ENCODE data around the gene CFAP410.

- no peak for TF ChIP-seq POLR2A (IDR thresholded peaks at IDR 0.05)
- TF ChIP-seq, protein P1, sequence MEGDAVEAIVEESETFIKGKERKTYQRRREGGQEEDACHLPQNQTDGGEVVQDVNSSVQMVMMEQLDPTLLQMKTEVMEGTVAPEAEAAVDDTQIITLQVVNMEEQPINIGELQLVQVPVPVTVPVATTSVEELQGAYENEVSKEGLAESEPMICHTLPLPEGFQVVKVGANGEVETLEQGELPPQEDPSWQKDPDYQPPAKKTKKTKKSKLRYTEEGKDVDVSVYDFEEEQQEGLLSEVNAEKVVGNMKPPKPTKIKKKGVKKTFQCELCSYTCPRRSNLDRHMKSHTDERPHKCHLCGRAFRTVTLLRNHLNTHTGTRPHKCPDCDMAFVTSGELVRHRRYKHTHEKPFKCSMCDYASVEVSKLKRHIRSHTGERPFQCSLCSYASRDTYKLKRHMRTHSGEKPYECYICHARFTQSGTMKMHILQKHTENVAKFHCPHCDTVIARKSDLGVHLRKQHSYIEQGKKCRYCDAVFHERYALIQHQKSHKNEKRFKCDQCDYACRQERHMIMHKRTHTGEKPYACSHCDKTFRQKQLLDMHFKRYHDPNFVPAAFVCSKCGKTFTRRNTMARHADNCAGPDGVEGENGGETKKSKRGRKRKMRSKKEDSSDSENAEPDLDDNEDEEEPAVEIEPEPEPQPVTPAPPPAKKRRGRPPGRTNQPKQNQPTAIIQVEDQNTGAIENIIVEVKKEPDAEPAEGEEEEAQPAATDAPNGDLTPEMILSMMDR (IDR thresholded peaks at IDR 0.05) = no peak
These were observed 21.9 kb downstream of the CFAP410 start for GRCh38 chr21:44317241-44317782.

Measured in uterus (tissue), 2 donors.